HG02981 (cell line): ENCODE data around the gene LPP.

Experiments used
- ATAC-seq: cut with Tn5 transposase; IDR thresholded peaks from one replicate; pipeline ENCODE4 v1.9.1; 2021; ENCODE audit warnings: mild to moderate bottlenecking, moderate library complexity; ENCODE audit not compliant: unreplicated experiment

The LPP gene

GRCh38 chr3:188391592-188391991 lies 237.6 kb downstream of the LPP start:
- ATAC-seq: no peak

- no peak for ATAC-seq
Measured at GRCh38 chr3:188392076-188392475, 238.1 kb downstream of the LPP start.

- ATAC-seq: no peak
Measured at GRCh38 chr3:188394623-188395022, 240.7 kb downstream of the LPP start.

- no peak for ATAC-seq
Measured at GRCh38 chr3:188396251-188396650, 242.3 kb downstream of the LPP start.

GRCh38 chr3:188396900-188397299 lies 242.9 kb downstream of the LPP start:
- no peak for ATAC-seq

GRCh38 chr3:188397766-188398705 lies 244.1 kb downstream of the LPP start:
- ATAC-seq: no peak

- ATAC-seq: peak; percentile 94
Measured at GRCh38 chr3:188400494-188401243, 246.7 kb downstream of the LPP start.

GRCh38 chr3:188401244-188401993 lies 247.5 kb downstream of the LPP start:
- ATAC-seq: no peak

- ATAC-seq: no peak
Measured at GRCh38 chr3:188402229-188402628, 248.3 kb downstream of the LPP start.

GRCh38 chr3:188403404-188403803 lies 249.4 kb downstream of the LPP start:
- ATAC-seq: no peak

- no peak for ATAC-seq
Measured at GRCh38 chr3:188404124-188404523, 250.2 kb downstream of the LPP start.

GRCh38 chr3:188404701-188405100 lies 250.7 kb downstream of the LPP start:
- no peak for ATAC-seq

- no peak for ATAC-seq
Measured at GRCh38 chr3:188407158-188407880, 253.4 kb downstream of the LPP start.

- no peak for ATAC-seq
Measured at GRCh38 chr3:188408831-188409230, 254.9 kb downstream of the LPP start.

- no peak for ATAC-seq
Measured at GRCh38 chr3:188411750-188412149, 257.8 kb downstream of the LPP start.

GRCh38 chr3:188415196-188415595 lies 261.2 kb downstream of the LPP start:
- no peak for ATAC-seq

GRCh38 chr3:188416041-188416440 lies 262.1 kb downstream of the LPP start:
- no peak for ATAC-seq

GRCh38 chr3:188417271-188417696 lies 263.3 kb downstream of the LPP start:
- ATAC-seq: no peak

GRCh38 chr3:188417766-188418165 lies 263.8 kb downstream of the LPP start:
- no peak for ATAC-seq

GRCh38 chr3:188421151-188421821 lies 267.3 kb downstream of the LPP start:
- peak; percentile 50 for ATAC-seq
